ENCODE measurements around the gene IFIT2. TPM values are rescaled to one million over a fixed set of nuclear protein-coding genes. Genes with fewer than 3 reads are reported as not detected.

IFIT2 gene
- total RNA-seq, 1 experiment from 2014 or later, result not detected

DNA sequence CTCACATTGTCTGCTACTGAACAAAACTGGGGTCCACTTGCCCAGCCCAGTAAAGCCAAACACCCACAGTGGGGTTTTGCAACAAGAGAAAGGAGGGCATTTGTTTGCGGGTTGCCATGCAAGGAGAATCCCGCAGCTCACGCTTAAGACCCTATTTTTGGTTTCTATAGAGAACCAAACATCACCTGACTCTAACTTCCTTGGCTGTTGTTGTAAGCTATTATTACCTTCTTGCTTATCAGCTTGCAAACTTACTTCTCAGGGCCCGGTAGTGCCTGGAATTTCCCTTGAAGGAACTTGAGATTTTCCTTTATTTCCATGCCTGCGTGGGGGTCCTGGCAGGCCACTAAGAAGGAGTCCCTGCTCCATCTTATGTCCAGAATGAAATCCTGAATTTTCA, 46.6 kb downstream of the IFIT2 start:
- Histone ChIP-seq H4K5ac (ENCODE audit: insufficient read length, low read depth, low read length) (no peak overlapping the region), H2BK12ac (ENCODE audit: insufficient read length, low read depth, low read length) (no peak overlapping the region), H2BK5ac (ENCODE audit: insufficient read length, low read length) (no peak overlapping the region), H2BK120ac (ENCODE audit: low read depth, low read length, poor library complexity, severe bottlenecking) (no peak overlapping the region), H2BK15ac (ENCODE audit: low read depth, low read length) (no peak overlapping the region), H3T11ph (ENCODE audit: low read length) (no peak overlapping the region), H3K79me2 (ENCODE audit: insufficient read depth, low read length) (no peaks in the 10 kb centered on the region), H3K23me2 (ENCODE audit: insufficient read length, low read depth, low read length, poor library complexity, severe bottlenecking) (no peaks in the 10 kb centered on the region), H3K4me2 (ENCODE audit: insufficient read depth, insufficient read length, low read length) (no peak overlapping the region), H3K18ac (ENCODE audit: insufficient read length, low read depth, low read length) (no peak overlapping the region), H4K20me1 (ENCODE audit: control insufficient read depth, insufficient read depth, insufficient read length) (no peaks in the 10 kb centered on the region), H3K4me1 (ENCODE audit: insufficient read depth, low read length) (peaks cover 22% of the 10 kb centered on the region), H3K23ac (ENCODE audit: insufficient read length, low read depth, low read length) (no peak overlapping the region), H3K14ac (ENCODE audit: insufficient read depth, low read length) (no peak overlapping the region), H3K79me1 (ENCODE audit: insufficient read depth, low read depth, low read length, poor library complexity, severe bottlenecking) (no peaks in the 10 kb centered on the region), H3K27me3 (ENCODE audit: insufficient read depth, low read length) (no peaks in the 10 kb centered on the region), H3K9me3 (ENCODE audit: control insufficient read depth, low read depth, low read length) (no peaks in the 10 kb centered on the region), H3K9ac (ENCODE audit: extremely low read depth, insufficient read length, low read length) (no peak overlapping the region), H2AFZ (ENCODE audit: low read length) (peak overlapping the region; percentile 35), H3K56ac (ENCODE audit: insufficient read length, low read depth, low read length) (no peak overlapping the region), H4K8ac (replicated peaks; ENCODE audit: insufficient read length, low read depth, low read length) (no peak overlapping the region), H3K27ac (ENCODE audit: insufficient read length, low read depth, low read length) (no peak overlapping the region), H2BK20ac (ENCODE audit: low read depth, low read length, poor library complexity, severe bottlenecking) (no peak overlapping the region), H4K91ac (ENCODE audit: insufficient read length, low read depth, low read length) (no peak overlapping the region), H3K4ac (ENCODE audit: low read depth, low read length) (no peak overlapping the region), H2AK5ac (ENCODE audit: insufficient read length, low read length) (no peak overlapping the region)
- peaks cover 67 to 68% of the 10 kb centered on the region in 2 experiments for H3K4me1 Mint-ChIP-seq
- WGBS (ENCODE audit: extremely low coverage, insufficient read length, low lambda C conversion rate), result no CpG with 5 or more reads among the region's 5 CpGs
- DNase-seq, result no peak
- H3K4me3 Mint-ChIP-seq, result no peak overlapping the region
- H3K9me3 Mint-ChIP-seq, result peaks cover 0 to 3% of the 10 kb centered on the region in 2 experiments; a peak in 1 of 5 replicates
- peaks cover 0 to 4% (median 2%) of the 10 kb centered on the region in 3 experiments; a peak in 2 of 7 replicates for H3K36me3 Mint-ChIP-seq (ENCODE audit: insufficient read depth in 1 of 3, low read depth in 3 of 3)
- H3K27ac Mint-ChIP-seq, result peak overlapping the region in 2 of 3 experiments; percentile 41 to 82; a peak in 3 of 7 replicates
- TF ChIP-seq, protein P1, sequence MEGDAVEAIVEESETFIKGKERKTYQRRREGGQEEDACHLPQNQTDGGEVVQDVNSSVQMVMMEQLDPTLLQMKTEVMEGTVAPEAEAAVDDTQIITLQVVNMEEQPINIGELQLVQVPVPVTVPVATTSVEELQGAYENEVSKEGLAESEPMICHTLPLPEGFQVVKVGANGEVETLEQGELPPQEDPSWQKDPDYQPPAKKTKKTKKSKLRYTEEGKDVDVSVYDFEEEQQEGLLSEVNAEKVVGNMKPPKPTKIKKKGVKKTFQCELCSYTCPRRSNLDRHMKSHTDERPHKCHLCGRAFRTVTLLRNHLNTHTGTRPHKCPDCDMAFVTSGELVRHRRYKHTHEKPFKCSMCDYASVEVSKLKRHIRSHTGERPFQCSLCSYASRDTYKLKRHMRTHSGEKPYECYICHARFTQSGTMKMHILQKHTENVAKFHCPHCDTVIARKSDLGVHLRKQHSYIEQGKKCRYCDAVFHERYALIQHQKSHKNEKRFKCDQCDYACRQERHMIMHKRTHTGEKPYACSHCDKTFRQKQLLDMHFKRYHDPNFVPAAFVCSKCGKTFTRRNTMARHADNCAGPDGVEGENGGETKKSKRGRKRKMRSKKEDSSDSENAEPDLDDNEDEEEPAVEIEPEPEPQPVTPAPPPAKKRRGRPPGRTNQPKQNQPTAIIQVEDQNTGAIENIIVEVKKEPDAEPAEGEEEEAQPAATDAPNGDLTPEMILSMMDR (conservative IDR thresholded peaks at IDR 0.05), result no peak
- no peaks in the 10 kb centered on the region for H3K27me3 Mint-ChIP-seq (ENCODE audit: low read depth)

Measured in H9 (cell line).